ENCODE data around the gene TMCC1. TPM values are rescaled to one million over a fixed set of nuclear protein-coding genes. Genes with fewer than 3 reads are reported as not detected.
A peak's percentile ranks its signal among the peaks of the same experiment; 100 is the strongest.

The TMCC1 gene
- polyA plus RNA-seq, 1 of the 3 experiments (the other 2 are of a cell fraction), result 7.2 TPM

DNA sequence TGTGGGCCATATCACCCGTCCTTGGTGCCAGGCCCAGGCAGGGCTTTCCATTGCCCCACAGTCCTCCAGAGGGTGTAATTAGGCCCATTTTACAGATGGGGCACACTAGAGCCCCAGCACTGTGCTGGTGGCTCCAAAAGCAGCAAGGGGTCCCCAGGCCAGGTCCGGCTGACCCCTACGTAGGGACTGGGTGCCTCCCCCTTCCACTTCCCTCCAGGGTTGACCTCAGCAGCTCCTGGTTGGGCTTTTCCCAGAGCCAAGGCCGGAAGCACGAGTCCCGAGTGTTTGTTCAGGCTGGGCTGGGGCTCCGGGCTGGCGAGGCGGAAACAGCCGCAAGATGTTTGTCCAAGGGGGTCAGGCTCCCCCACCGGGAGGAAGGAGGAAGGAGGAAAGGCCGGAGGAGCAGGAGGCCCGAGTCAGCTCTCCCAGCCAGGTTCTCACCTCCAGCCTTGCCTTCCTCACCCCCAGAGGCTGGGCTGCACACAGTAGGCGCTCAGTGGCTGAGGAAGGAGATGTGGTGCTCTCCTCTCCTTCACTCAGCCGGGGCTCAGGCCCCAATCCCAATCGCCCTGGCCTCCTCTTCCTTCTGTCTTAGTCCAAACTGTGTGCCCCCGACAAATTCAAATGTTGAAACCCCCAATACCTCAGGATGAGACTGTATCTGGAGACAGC lies 269.9 kb downstream of the TMCC1 start:
- Histone ChIP-seq H3K36me3 (replicated peaks in 1 of 2; ENCODE audit: control insufficient read depth in 1 of 2, insufficient read depth in 2 of 2, low read length in 1 of 2) (no peaks in the 10 kb centered on the region), H3K4me1 (ENCODE audit: control insufficient read depth in 1 of 2, insufficient read depth in 2 of 2, low read depth in 1 of 2, low read length in 1 of 2) (no peaks in the 10 kb centered on the region; a peak in 1 of 4 replicates), H3K27me3 (ENCODE audit: insufficient read depth) (no peaks in the 10 kb centered on the region), H3K9me2 (no peaks in the 10 kb centered on the region), H3K9ac (no peak overlapping the region), H4K20me1 (ENCODE audit: insufficient read depth) (no peaks in the 10 kb centered on the region), H3K27ac (ENCODE audit: low read depth in 2 of 2, low read length in 1 of 2) (no peak overlapping the region), H2AFZ (ENCODE audit: low read depth) (no peak overlapping the region), H3K4me3 (ENCODE audit: low read depth in 2 of 2, low read length in 1 of 2) (no peak overlapping the region), H3K4me2 (no peak overlapping the region), H3K79me2 (ENCODE audit: insufficient read depth) (no peaks in the 10 kb centered on the region), H3F3A (replicated peaks; ENCODE audit: insufficient read depth) (no peaks in the 10 kb centered on the region), H3K9me3 (no peaks in the 10 kb centered on the region)
- TF ChIP-seq, protein P1, sequence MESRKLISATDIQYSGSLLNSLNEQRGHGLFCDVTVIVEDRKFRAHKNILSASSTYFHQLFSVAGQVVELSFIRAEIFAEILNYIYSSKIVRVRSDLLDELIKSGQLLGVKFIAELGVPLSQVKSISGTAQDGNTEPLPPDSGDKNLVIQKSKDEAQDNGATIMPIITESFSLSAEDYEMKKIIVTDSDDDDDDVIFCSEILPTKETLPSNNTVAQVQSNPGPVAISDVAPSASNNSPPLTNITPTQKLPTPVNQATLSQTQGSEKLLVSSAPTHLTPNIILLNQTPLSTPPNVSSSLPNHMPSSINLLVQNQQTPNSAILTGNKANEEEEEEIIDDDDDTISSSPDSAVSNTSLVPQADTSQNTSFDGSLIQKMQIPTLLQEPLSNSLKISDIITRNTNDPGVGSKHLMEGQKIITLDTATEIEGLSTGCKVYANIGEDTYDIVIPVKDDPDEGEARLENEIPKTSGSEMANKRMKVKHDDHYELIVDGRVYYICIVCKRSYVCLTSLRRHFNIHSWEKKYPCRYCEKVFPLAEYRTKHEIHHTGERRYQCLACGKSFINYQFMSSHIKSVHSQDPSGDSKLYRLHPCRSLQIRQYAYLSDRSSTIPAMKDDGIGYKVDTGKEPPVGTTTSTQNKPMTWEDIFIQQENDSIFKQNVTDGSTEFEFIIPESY (IDR thresholded peaks at IDR 0.05; ENCODE audit: borderline replicate concordance, low read depth), result no peak
- no peak for TF ChIP-seq JUND (IDR thresholded peaks at IDR 0.05)
- no peak for TF ChIP-seq SIN3A (IDR thresholded peaks at IDR 0.05; ENCODE audit: borderline replicate concordance, low read depth, low read length)
- TF ChIP-seq MXI1 (IDR thresholded peaks at IDR 0.05; ENCODE audit: low read depth, low read length), result no peak
- no peak for TF ChIP-seq YY1 (IDR thresholded peaks at IDR 0.05; ENCODE audit: low read depth)
- TF ChIP-seq MEF2A (IDR thresholded peaks at IDR 0.05; ENCODE audit: borderline replicate concordance, low read depth), result no peak
- TF ChIP-seq, protein P2, sequence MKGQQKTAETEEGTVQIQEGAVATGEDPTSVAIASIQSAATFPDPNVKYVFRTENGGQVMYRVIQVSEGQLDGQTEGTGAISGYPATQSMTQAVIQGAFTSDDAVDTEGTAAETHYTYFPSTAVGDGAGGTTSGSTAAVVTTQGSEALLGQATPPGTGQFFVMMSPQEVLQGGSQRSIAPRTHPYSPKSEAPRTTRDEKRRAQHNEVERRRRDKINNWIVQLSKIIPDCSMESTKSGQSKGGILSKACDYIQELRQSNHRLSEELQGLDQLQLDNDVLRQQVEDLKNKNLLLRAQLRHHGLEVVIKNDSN (IDR thresholded peaks at IDR 0.05; ENCODE audit: borderline replicate concordance, low read depth), result no peak
- no peak for TF ChIP-seq RXRA (IDR thresholded peaks at IDR 0.05; ENCODE audit: borderline replicate concordance, low read depth)
- TF ChIP-seq RAD21 (IDR thresholded peaks at IDR 0.05; ENCODE audit: low read length), result no peak
- TF ChIP-seq, protein P3, sequence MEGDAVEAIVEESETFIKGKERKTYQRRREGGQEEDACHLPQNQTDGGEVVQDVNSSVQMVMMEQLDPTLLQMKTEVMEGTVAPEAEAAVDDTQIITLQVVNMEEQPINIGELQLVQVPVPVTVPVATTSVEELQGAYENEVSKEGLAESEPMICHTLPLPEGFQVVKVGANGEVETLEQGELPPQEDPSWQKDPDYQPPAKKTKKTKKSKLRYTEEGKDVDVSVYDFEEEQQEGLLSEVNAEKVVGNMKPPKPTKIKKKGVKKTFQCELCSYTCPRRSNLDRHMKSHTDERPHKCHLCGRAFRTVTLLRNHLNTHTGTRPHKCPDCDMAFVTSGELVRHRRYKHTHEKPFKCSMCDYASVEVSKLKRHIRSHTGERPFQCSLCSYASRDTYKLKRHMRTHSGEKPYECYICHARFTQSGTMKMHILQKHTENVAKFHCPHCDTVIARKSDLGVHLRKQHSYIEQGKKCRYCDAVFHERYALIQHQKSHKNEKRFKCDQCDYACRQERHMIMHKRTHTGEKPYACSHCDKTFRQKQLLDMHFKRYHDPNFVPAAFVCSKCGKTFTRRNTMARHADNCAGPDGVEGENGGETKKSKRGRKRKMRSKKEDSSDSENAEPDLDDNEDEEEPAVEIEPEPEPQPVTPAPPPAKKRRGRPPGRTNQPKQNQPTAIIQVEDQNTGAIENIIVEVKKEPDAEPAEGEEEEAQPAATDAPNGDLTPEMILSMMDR (IDR thresholded peaks at IDR 0.05), result no peak
- no peak for TF ChIP-seq TAF1 (IDR thresholded peaks at IDR 0.05; ENCODE audit: borderline replicate concordance, low read depth, low read length)
- TF ChIP-seq SMC3 (IDR thresholded peaks at IDR 0.05; ENCODE audit: low read depth, low read length), result no peak
- no peak for TF ChIP-seq ELF1 (IDR thresholded peaks at IDR 0.05)
- TF ChIP-seq RCOR1 (IDR thresholded peaks at IDR 0.05; ENCODE audit: low read length), result no peak
- no peak for TF ChIP-seq POLR2AphosphoS5 (IDR thresholded peaks at IDR 0.05; ENCODE audit: low read depth, low read length)
- no peak for TF ChIP-seq NFIC (IDR thresholded peaks at IDR 0.05; ENCODE audit: borderline replicate concordance)
- TF ChIP-seq FOSL2 (IDR thresholded peaks at IDR 0.05; ENCODE audit: borderline replicate concordance, low read depth), result no peak
- POLR2A ChIA-PET, result no interaction called here
- DNase-seq, result peak; percentile 27
- 80% methylated on average over 9 of the region's 17 CpGs for WGBS (ENCODE audit: low lambda C conversion rate)
- CTCF ChIA-PET, result no interaction called here
